GM18508 (cell line): ENCODE data around the gene ARHGAP22.

ENCODE experiments used
- ATAC-seq: cut with Tn5 transposase; IDR thresholded peaks from one replicate; pipeline ENCODE4 v1.9.1; 2021; ENCODE audit warnings: moderate number of reproducible peaks; ENCODE audit not compliant: insufficient read depth, unreplicated experiment

The ARHGAP22 gene

GRCh38 chr10:48490571-48490940, 114.3 kb downstream of the ARHGAP22 start:
- ATAC-seq, result no peak

- ATAC-seq, result no peak
Measured at GRCh38 chr10:48489099-48489498, 115.8 kb downstream of the ARHGAP22 start.

GRCh38 chr10:48487244-48487643, 117.6 kb downstream of the ARHGAP22 start:
- ATAC-seq, result no peak

- no peak for ATAC-seq
Measured at GRCh38 chr10:48485711-48486110, 119.2 kb downstream of the ARHGAP22 start.

- no peak for ATAC-seq
Measured at GRCh38 chr10:48484911-48485310, 120.0 kb downstream of the ARHGAP22 start.

GRCh38 chr10:48482207-48482606, 122.7 kb downstream of the ARHGAP22 start:
- no peak for ATAC-seq

- no peak for ATAC-seq
Measured at GRCh38 chr10:48481385-48481784, 123.5 kb downstream of the ARHGAP22 start.

- no peak for ATAC-seq
Measured at GRCh38 chr10:48480397-48481374, 124.2 kb downstream of the ARHGAP22 start.

- ATAC-seq, result no peak
Measured at GRCh38 chr10:48478980-48479811, 125.7 kb downstream of the ARHGAP22 start.

- ATAC-seq, result no peak
Measured at GRCh38 chr10:48478469-48478868, 126.4 kb downstream of the ARHGAP22 start.

GRCh38 chr10:48477616-48478015, 127.3 kb downstream of the ARHGAP22 start:
- ATAC-seq, result no peak

GRCh38 chr10:48477141-48477540, 127.7 kb downstream of the ARHGAP22 start:
- no peak for ATAC-seq

- ATAC-seq, result no peak
Measured at GRCh38 chr10:48476279-48476982, 128.4 kb downstream of the ARHGAP22 start.

GRCh38 chr10:48475943-48476278, 129.0 kb downstream of the ARHGAP22 start:
- ATAC-seq, result no peak

- ATAC-seq, result no peak
Measured at GRCh38 chr10:48474765-48475365, 130.0 kb downstream of the ARHGAP22 start.

- no peak for ATAC-seq
Measured at GRCh38 chr10:48473704-48474103, 131.2 kb downstream of the ARHGAP22 start.

GRCh38 chr10:48472501-48473069, 132.3 kb downstream of the ARHGAP22 start:
- no peak for ATAC-seq

- ATAC-seq, result no peak
Measured at GRCh38 chr10:48470893-48471805, 133.7 kb downstream of the ARHGAP22 start.
